ENCODE data around the gene SAG. TPM values are rescaled to one million over a fixed set of nuclear protein-coding genes. Genes with fewer than 3 reads are reported as not detected.

Gene SAG
- total and polyA plus RNA-seq, 2 donors (not counting 3 experiments of a cell fraction or from before 2014, with no cell fraction given) = not detected

GRCh38 chr2:233368756-233369155, 61.1 kb downstream of the SAG start:
- no peak overlapping the region for H2AFZ ChIP-seq (ENCODE audit: low read depth, low read length)
- dilution Hi-C loops (cut with MboI; ENCODE audit: extremely low pct_ligation_motif_present, low sequenced_read_pairs) (no loop called here), intact Hi-C loops (cut with micrococcal nuclease) (no loop called here)
- no peak for TF ChIP-seq MYC (IDR thresholded peaks at IDR 0.05; ENCODE audit: low read depth, low read length)
- H3K4me1 ChIP-seq (ENCODE audit: control insufficient read depth, extremely low read depth, insufficient read depth, low read length) = peaks cover 7% of the 10 kb centered on the region
- no peak overlapping the region for H3K27ac ChIP-seq (ENCODE audit: insufficient read depth, low read depth, low read length)
- no peaks in the 10 kb centered on the region for H3K36me3 ChIP-seq (ENCODE audit: control insufficient read depth in 2 of 2, extremely low read depth in 1 of 2, insufficient read depth in 2 of 2, low read length in 2 of 2)
- no peaks in the 10 kb centered on the region for H3K79me2 ChIP-seq (ENCODE audit: control insufficient read depth, insufficient read depth, low read length)
- H3K4me3 ChIP-seq (replicated peaks in 1 of 3; ENCODE audit: insufficient read depth in 1 of 3, low read depth in 1 of 3, low read length in 3 of 3) = no peak overlapping the region
- BruUV-seq (replicated peaks) = no TSS peak
- H4K20me1 ChIP-seq (replicated peaks; ENCODE audit: control insufficient read depth, extremely low read depth, insufficient read depth, low read length) = no peaks in the 10 kb centered on the region
- ChIA-PET CTCF (no interaction called here), POLR2A (no interaction called here)
- H3K9me3 ChIP-seq (replicated peaks; ENCODE audit: control insufficient read depth, insufficient read depth, low read length) = no peaks in the 10 kb centered on the region
- no peak for FAIRE-seq
- no peak for DNase-seq (ENCODE audit: low read depth, low spot score)
- H3K9ac ChIP-seq (replicated peaks; ENCODE audit: extremely low read depth, insufficient read depth, low read length) = no peak overlapping the region
- no peaks in the 10 kb centered on the region for H3K9me1 ChIP-seq (replicated peaks; ENCODE audit: control insufficient read depth, extremely low read depth, insufficient read depth, low read length)
- H3K4me2 ChIP-seq (ENCODE audit: insufficient read depth, low read length) = no peak overlapping the region
- no peaks in the 10 kb centered on the region for H3K27me3 ChIP-seq (ENCODE audit: control insufficient read depth in 2 of 2, insufficient read depth in 2 of 2, low read length in 2 of 2)

GRCh38 chr2:233369462-233369861, 61.8 kb downstream of the SAG start:
- H3K9me3 ChIP-seq (replicated peaks; ENCODE audit: control insufficient read depth, insufficient read depth, low read length) = no peaks in the 10 kb centered on the region
- dilution Hi-C loops (cut with MboI; ENCODE audit: extremely low pct_ligation_motif_present, low sequenced_read_pairs) (no loop called here), intact Hi-C loops (cut with micrococcal nuclease) (no loop called here)
- FAIRE-seq (no peak), DNase-seq (ENCODE audit: low read depth, low spot score) (no peak)
- POLR2A ChIA-PET = no interaction called here
- H3K4me2 ChIP-seq (ENCODE audit: insufficient read depth, low read length) = no peak overlapping the region
- H3K4me3 ChIP-seq (replicated peaks in 1 of 3; ENCODE audit: insufficient read depth in 1 of 3, low read depth in 1 of 3, low read length in 3 of 3) = no peak overlapping the region
- no peaks in the 10 kb centered on the region for H3K27me3 ChIP-seq (ENCODE audit: control insufficient read depth in 2 of 2, insufficient read depth in 2 of 2, low read length in 2 of 2)
- no peaks in the 10 kb centered on the region for H3K36me3 ChIP-seq (ENCODE audit: control insufficient read depth in 2 of 2, extremely low read depth in 1 of 2, insufficient read depth in 2 of 2, low read length in 2 of 2)
- CTCF ChIA-PET = interaction anchor here (0.6 kb wide), 1 partner anchor 74 kb away, joined by 3 read pairs; no protein-coding TSS in a partner anchor
- no TSS peak for BruUV-seq (replicated peaks)
- TF ChIP-seq POLR2AphosphoS5 (IDR thresholded peaks at IDR 0.05; ENCODE audit: insufficient read depth, low read depth, low read length) (no peak), POLR2A (IDR thresholded peaks at IDR 0.05; ENCODE audit: low read depth, low read length) (no peak), GATA2 (IDR thresholded peaks at IDR 0.05; ENCODE audit: insufficient read depth, insufficient read length, low read depth, low read length) (no peak), CTCF (IDR thresholded peaks at IDR 0.05; ENCODE audit: extremely low read depth in 1 of 2, insufficient read depth in 1 of 2, low read depth in 1 of 2, low read length in 2 of 2) (no peak), MYC (IDR thresholded peaks at IDR 0.05; ENCODE audit: low read depth, low read length) (no peak), EZH2 (IDR thresholded peaks at IDR 0.05; ENCODE audit: borderline replicate concordance, low read depth, low read length, severe bottlenecking) (no peak)
- H4K20me1 ChIP-seq (replicated peaks; ENCODE audit: control insufficient read depth, extremely low read depth, insufficient read depth, low read length) = no peaks in the 10 kb centered on the region
- no peak overlapping the region for H3K9ac ChIP-seq (replicated peaks; ENCODE audit: extremely low read depth, insufficient read depth, low read length)
- H3K79me2 ChIP-seq (ENCODE audit: control insufficient read depth, insufficient read depth, low read length) = no peaks in the 10 kb centered on the region
- no peaks in the 10 kb centered on the region for H3K9me1 ChIP-seq (replicated peaks; ENCODE audit: control insufficient read depth, extremely low read depth, insufficient read depth, low read length)
- H2AFZ ChIP-seq (ENCODE audit: low read depth, low read length) = no peak overlapping the region
- no peak overlapping the region for H3K27ac ChIP-seq (ENCODE audit: insufficient read depth, low read depth, low read length)
- peaks cover under 1% of the 10 kb centered on the region for H3K4me1 ChIP-seq (ENCODE audit: control insufficient read depth, extremely low read depth, insufficient read depth, low read length)
